ENCODE measurements around the gene TMEM82. TPM values are rescaled to one million over a fixed set of nuclear protein-coding genes. Genes with fewer than 3 reads are reported as not detected.
A peak's percentile ranks its signal among the peaks of the same experiment; 100 is the strongest.

TMEM82 gene
- total and polyA plus RNA-seq, 2 of the 13 experiments (the other 11 are each of a cell fraction or from before 2014, with no cell fraction given), result 0.24 to 0.97 TPM

DNA sequence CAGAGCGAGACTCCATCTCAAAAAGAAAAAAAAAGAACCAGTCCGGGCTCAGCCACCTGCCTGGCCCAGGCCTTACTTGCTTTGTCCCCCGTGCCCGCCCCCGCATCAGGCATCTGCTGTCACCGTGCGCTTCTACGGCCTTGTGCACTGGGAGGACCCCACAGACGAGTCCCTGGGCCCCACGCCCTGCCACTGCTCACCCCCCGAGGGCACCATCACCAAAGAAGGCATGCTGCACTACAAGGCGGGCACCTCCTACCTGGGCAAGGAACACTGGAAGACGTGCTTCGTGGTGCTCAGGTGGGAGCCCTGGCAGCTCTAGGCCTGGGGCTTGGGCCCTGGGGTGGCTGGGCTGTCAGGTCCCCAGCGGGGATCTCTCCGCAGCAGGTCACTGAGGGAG lies 11.9 kb upstream of the TMEM82 start:
- FAIRE-seq, result no peak
- in situ Hi-C loops (cut with HindIII; ENCODE audit: extremely low pct_ligation_motif_present, low pct_unique_long_range_greater_than_20kb), result no loop called here
- over 99% methylated on average over 10 of the region's 16 CpGs for WGBS (ENCODE audit: low lambda C conversion rate)

DNA sequence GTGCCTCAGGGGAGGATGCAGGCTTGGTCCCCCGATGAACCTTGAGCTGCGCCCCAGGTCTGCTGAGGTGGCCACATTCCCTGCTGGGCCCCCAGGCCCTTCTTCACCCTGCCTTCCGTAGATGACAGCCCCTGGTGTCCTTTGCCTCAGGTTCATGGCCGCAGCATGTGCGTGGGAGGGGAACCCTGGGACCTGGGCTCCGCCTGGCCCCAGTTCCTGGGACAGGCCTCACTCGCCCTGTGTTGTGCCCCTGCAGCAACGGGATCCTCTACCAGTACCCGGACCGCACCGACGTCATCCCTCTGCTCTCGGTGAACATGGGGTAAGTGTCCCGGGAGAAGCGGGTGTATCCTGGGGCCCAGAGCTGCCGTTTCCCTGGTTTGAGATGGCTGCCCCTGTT lies 11.4 kb upstream of the TMEM82 start:
- intact Hi-C loops (cut with micrococcal nuclease; ENCODE audit: unreplicated experiment) (no loop called here), in situ Hi-C loops (cut with HindIII; ENCODE audit: extremely low pct_ligation_motif_present, low pct_unique_long_range_greater_than_20kb) (no loop called here)
- Histone ChIP-seq H2AFZ (ENCODE audit: low read length) (no peak overlapping the region), H3K4me2 (ENCODE audit: low read depth, low read length) (no peak overlapping the region), H3K36me3 (replicated peaks in 1 of 2; ENCODE audit: control insufficient read depth in 1 of 2, insufficient read depth in 2 of 2, low read length in 2 of 2) (peaks cover 15 to 35% of the 10 kb centered on the region in 2 experiments; a peak in 4 of 5 replicates), H3K4me1 (ENCODE audit: insufficient read depth, low read length) (peaks cover 16% of the 10 kb centered on the region), H4K20me1 (ENCODE audit: insufficient read depth, low read length) (no peaks in the 10 kb centered on the region), H3K79me2 (ENCODE audit: insufficient read depth, low read length) (no peaks in the 10 kb centered on the region), H3K27me3 (ENCODE audit: control insufficient read depth in 1 of 2, insufficient read depth in 2 of 2, low read length in 2 of 2) (no peaks in the 10 kb centered on the region), H3K9ac (ENCODE audit: insufficient read depth, low read depth, low read length) (no peak overlapping the region), H3K9me3 (ENCODE audit: low read length) (no peaks in the 10 kb centered on the region), H3K27ac (ENCODE audit: extremely low read length, insufficient read depth, low read length) (no peak overlapping the region), H3K4me3 (replicated peaks in 1 of 3; ENCODE audit: insufficient read depth in 1 of 3, low read depth in 2 of 3, low read length in 3 of 3) (no peak overlapping the region)
- no TSS peak for BruUV-seq (replicated peaks)
- POLR2A ChIA-PET, result no interaction called here
- CTCF ChIA-PET (ENCODE audit: low intra/inter-chr PET ratio, low total read pairs), result no interaction called here
- FAIRE-seq (no peak), ATAC-seq (no peak), DNase-seq (ENCODE audit: low spot score) (no peak)
- WGBS (ENCODE audit: low lambda C conversion rate), result 100% methylated on average over 10 of the region's 16 CpGs
- TF ChIP-seq ZBTB8A (CRISPR knock-in tag; IDR thresholded peaks at IDR 0.05; ENCODE audit: borderline replicate concordance, low read depth) (no peak), ZNF766 (CRISPR knock-in tag; IDR thresholded peaks at IDR 0.05; ENCODE audit: borderline replicate concordance) (no peak), ZBED4 (CRISPR knock-in tag; IDR thresholded peaks at IDR 0.05; ENCODE audit: borderline replicate concordance) (no peak), KDM5A (IDR thresholded peaks at IDR 0.05; ENCODE audit: borderline replicate concordance, low read length) (no peak), ZNF326 (CRISPR knock-in tag; IDR thresholded peaks at IDR 0.05; ENCODE audit: borderline replicate concordance) (no peak), MLX (CRISPR knock-in tag; IDR thresholded peaks at IDR 0.05) (no peak)

More for the DNA sequence above, 11.9 kb upstream of the TMEM82 start:
- ChIA-PET POLR2A (no interaction called here), CTCF (ENCODE audit: low intra/inter-chr PET ratio, low total read pairs) (no interaction called here)
- H3K9ac ChIP-seq (ENCODE audit: insufficient read depth, low read depth, low read length), result no peak overlapping the region
- peaks cover 17 to 39% of the 10 kb centered on the region in 2 experiments; a peak in 4 of 5 replicates for H3K36me3 ChIP-seq (replicated peaks in 1 of 2; ENCODE audit: control insufficient read depth in 1 of 2, insufficient read depth in 2 of 2, low read length in 2 of 2)
- no peak overlapping the region for H3K27ac ChIP-seq (ENCODE audit: extremely low read length, insufficient read depth, low read length)
- no peak overlapping the region for H2AFZ ChIP-seq (ENCODE audit: low read length)
- DNase-seq (ENCODE audit: low spot score) (no peak), ATAC-seq (no peak)
- TF ChIP-seq SCMH1 (CRISPR knock-in tag; IDR thresholded peaks at IDR 0.05; ENCODE audit: borderline replicate concordance), result no peak
- peak; percentile 19 for TF ChIP-seq AGO2 (optimal IDR thresholded peaks at IDR 0.05; ENCODE audit: low read depth, low read length)
- no peak for TF ChIP-seq ZNF557 (CRISPR knock-in tag; IDR thresholded peaks at IDR 0.05)
- no peak for TF ChIP-seq PBX3 (CRISPR knock-in tag; IDR thresholded peaks at IDR 0.05; ENCODE audit: borderline replicate concordance)
- no peak for TF ChIP-seq MLX (CRISPR knock-in tag; IDR thresholded peaks at IDR 0.05)
- H4K20me1 ChIP-seq (ENCODE audit: insufficient read depth, low read length), result no peaks in the 10 kb centered on the region
- H3K4me1 ChIP-seq (ENCODE audit: insufficient read depth, low read length), result peaks cover 11% of the 10 kb centered on the region
- no peaks in the 10 kb centered on the region for H3K9me3 ChIP-seq (ENCODE audit: low read length)
- no TSS peak for BruUV-seq (replicated peaks)
- no peaks in the 10 kb centered on the region for H3K79me2 ChIP-seq (ENCODE audit: insufficient read depth, low read length)
- no peak overlapping the region for H3K4me3 ChIP-seq (replicated peaks in 1 of 3; ENCODE audit: insufficient read depth in 1 of 3, low read depth in 2 of 3, low read length in 3 of 3)
- H3K4me2 ChIP-seq (ENCODE audit: low read depth, low read length), result no peak overlapping the region
- H3K27me3 ChIP-seq (ENCODE audit: control insufficient read depth in 1 of 2, insufficient read depth in 2 of 2, low read length in 2 of 2), result no peaks in the 10 kb centered on the region
- intact Hi-C loops (cut with micrococcal nuclease; ENCODE audit: unreplicated experiment), result no loop called here
